AG04449 (cell line): ENCODE measurements around the gene YTHDC2.
"Not testable (repeated sequence)": the region's sequence is repeated elsewhere in the genome, so short reads cannot be mapped to it uniquely, and the experiment has no call there.

Experiments
- CTCF ChIA-PET: fragments of 350-600 bp; formaldehyde crosslinking; extraction: SDS; loops from one replicate; lab custom pipeline; 2021; ENCODE audit warnings: antibody characterized with exemption; lab: Yijun Ruan, JAX
- POLR2A ChIA-PET: fragments of 400-600, 350-600 bp; formaldehyde crosslinking; extraction: SDS; loops from one replicate; lab custom pipeline; 2020; ENCODE audit warnings: antibody characterized with exemption, inconsistent platforms; lab: Yijun Ruan, JAX
- DNase-seq: peaks from one replicate; pipeline ENCODE4 v3.0.0-alpha.2; 2010; ENCODE audit warnings: low read depth, low spot score
- H3K4me3 ChIP-seq: 2 replicates; pipeline ENCODE4 v1.5.1; 2011; ENCODE audit warnings: low read depth, mild to moderate bottlenecking, control low read depth, low read length
- CTCF ChIP-seq: IDR thresholded peaks from one replicate; pipeline ENCODE4 v1.5.1; 2011; ENCODE audit warnings: mild to moderate bottlenecking, moderate library complexity, low read length, control low read depth, inconsistent platforms; ENCODE audit not compliant: insufficient read depth; ENCODE audit errors: missing control alignments

The YTHDC2 gene

GRCh38 chr5:113598150-113598549, 84.7 kb downstream of the YTHDC2 start:
- DNase-seq, result no peak
- TF ChIP-seq CTCF, result no peak
- H3K4me3 ChIP-seq, result no peak overlapping the region
- POLR2A ChIA-PET, result no interaction called here
- CTCF ChIA-PET, result interaction anchor here (1.0 to 2.3 kb wide), 4 partner anchors 8 to 602 kb away, joined by 3 to 7 read pairs (median 6); no protein-coding TSS in a partner anchor

GRCh38 chr5:113598926-113599325, 85.4 kb downstream of the YTHDC2 start:
- no peak for TF ChIP-seq CTCF
- no peak for DNase-seq
- ChIA-PET CTCF (interaction anchor here (1.0 to 2.3 kb wide), 3 partner anchors 9 to 603 kb away, joined by 3 to 7 read pairs (median 6); no protein-coding TSS in a partner anchor), POLR2A (no interaction called here)
- no peak overlapping the region for H3K4me3 ChIP-seq

GRCh38 chr5:113600255-113600905, 86.9 kb downstream of the YTHDC2 start:
- TF ChIP-seq CTCF, result no peak
- DNase-seq, result no peak
- CTCF ChIA-PET, result interaction anchor here (0.7 to 1.4 kb wide), 3 partner anchors 11 to 264 kb away, joined by 3 to 5 read pairs (median 3); no protein-coding TSS in a partner anchor
- POLR2A ChIA-PET, result no interaction called here
- no peak overlapping the region for H3K4me3 ChIP-seq

- no peak for DNase-seq
- TF ChIP-seq CTCF, result no peak
- H3K4me3 ChIP-seq, result no peak overlapping the region
- POLR2A ChIA-PET, result no interaction called here
- CTCF ChIA-PET, result interaction anchor here (1.4 to 3.1 kb wide), 2 partner anchors 11 to 265 kb away, joined by 3 to 15 read pairs; no protein-coding TSS in a partner anchor
These were observed 87.9 kb downstream of the YTHDC2 start for GRCh38 chr5:113601423-113601822.

- CTCF ChIA-PET, result interaction anchor here (1.1 to 8.1 kb wide), 5 partner anchors 9 to 607 kb away, joined by 3 to 53 read pairs (median 6); no protein-coding TSS in a partner anchor
- DNase-seq, POLR2A ChIA-PET, H3K4me3 ChIP-seq: not testable (repeated sequence)
These were observed 89.8 kb downstream of the YTHDC2 start for GRCh38 chr5:113603246-113603645.

GRCh38 chr5:113606298-113607134, 93.0 kb downstream of the YTHDC2 start:
- peak; percentile 61 for TF ChIP-seq CTCF
- no peak for DNase-seq
- ChIA-PET POLR2A (no interaction called here), CTCF (interaction anchor here (0.6 to 8.1 kb wide), 29 partner anchors 9 to 1462 kb away, joined by 3 to 53 read pairs (median 4); partner anchors contain the start of gene DCP2)
- H3K4me3 ChIP-seq, result no peak overlapping the region
